Aorta (tissue), 5 donors: ENCODE data around the gene ANTXR1. TPM values are rescaled to one million over a fixed set of nuclear protein-coding genes. Genes with fewer than 3 reads are reported as not detected.

ENCODE experiments used
- ATAC-seq: fragments of 200-7000 bp; cut with Tn5 transposase; one replicate; pipeline ENCODE4 v1.9.1; 2022; ENCODE audit warnings: moderate library complexity; ENCODE audit not compliant: low FRiP score
- DNase-seq, 2 donors: peaks; one replicate each; pipeline ENCODE4 v3.0.0-alpha.2; 2020
- H3K27ac ChIP-seq, 2 donors: one replicate each; pipeline ENCODE4 v1.5.1; 2013; ENCODE audit warnings: low read length in 2 of 2, mild to moderate bottlenecking in 2 of 2, moderate library complexity in 2 of 2, control low read depth in 1 of 2, inconsistent platforms in 1 of 2, low read depth in 1 of 2
- H3K27me3 ChIP-seq, 2 donors: one replicate each; pipeline ENCODE4 v1.6.1; 2013; ENCODE audit warnings: control low read depth in 1 of 2, low read length in 1 of 2, mild to moderate bottlenecking in 1 of 2, moderate library complexity in 1 of 2; ENCODE audit not compliant: insufficient read depth in 2 of 2, control insufficient read depth in 1 of 2
- H3K36me3 ChIP-seq, 2 donors: one replicate each; pipeline ENCODE4 v1.6.1; 2013; ENCODE audit warnings: control low read depth in 1 of 2, low read length in 1 of 2, mild to moderate bottlenecking in 1 of 2; ENCODE audit not compliant: insufficient read depth in 2 of 2, control insufficient read depth in 1 of 2
- H3K4me1 ChIP-seq, 2 donors: one replicate each; pipeline ENCODE4 v1.6.1; 2013; ENCODE audit warnings: low read length in 2 of 2, control low read depth in 1 of 2, mild to moderate bottlenecking in 1 of 2, moderate library complexity in 1 of 2; ENCODE audit not compliant: insufficient read depth in 2 of 2, control insufficient read depth in 1 of 2
- H3K4me3 ChIP-seq, 2 donors: one replicate each; pipeline ENCODE4 v1.5.1; 2013; ENCODE audit warnings: low read length in 2 of 2, control low read depth in 1 of 2, mild to moderate bottlenecking in 1 of 2
- H3K9me3 ChIP-seq: one replicate; pipeline ENCODE4 v1.6.1; 2013; ENCODE audit warnings: mild to moderate bottlenecking, low read length; ENCODE audit not compliant: control insufficient read depth
- WGBS, 2 donors: extraction: QIAGEN DNeasy Blood & Tissue Kit; methylation state at CpG; one replicate each; pipeline ENCODE4 v1.1.7; 2013; 5-methylcytosine and 5-hydroxymethylcytosine counted together
- intact Hi-C, 2 donors: fragments of 100-400 bp; cut with DNase I; formaldehyde crosslinking; loops; one replicate each; pipeline versions ENCODE4 v1.14.2 to v1.15.0; 2022
- polyA plus RNA-seq, 2 donors: library from polyadenylated mRNA; stranded (reverse); fragments of 200-250 nt; gene quantifications; one replicate each; pipeline ENCODE4 v1.2.3, GENCODE V29; 2013
- total RNA-seq, 2 donors: library from RNA; stranded (reverse); fragmentation: NEBNext Ultra II Directional; extraction: Animal tissue kit (Norgen Biotek cat#: 25700); gene quantifications; one replicate each; pipeline ENCODE4 v1.2.1, GENCODE V29; 2021
- donor health status: healthy with polysubstance abuse.
- donor health status: Bipolar disorder and iron deficiency.
- donor health status: DM: no; HTN: no; CAD: no.
- donor health status: DM: no; HTN: no; CAD: no.
- donor health status: DM: yes; HTN: yes; CAD: no.

Gene ANTXR1
- total and polyA plus RNA-seq, 4 donors: 136 to 358 (median 160) TPM

DNA sequence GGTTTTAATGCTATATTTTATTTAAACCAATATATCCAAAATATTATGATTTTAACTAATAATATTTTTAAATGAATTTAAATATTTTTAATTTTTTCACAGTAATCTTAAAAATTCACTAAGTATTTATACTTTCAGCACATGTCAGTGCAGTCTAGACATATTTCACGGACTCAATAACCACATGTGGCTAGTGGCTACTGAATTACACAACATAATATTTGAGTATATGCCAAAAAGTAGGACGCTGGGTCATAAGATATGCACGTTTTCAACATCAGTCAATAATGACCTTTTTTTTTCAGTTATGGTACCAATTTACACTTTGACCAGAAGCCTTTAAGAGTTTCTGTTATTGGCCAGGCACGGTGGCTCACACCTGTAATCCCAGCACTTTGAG, 256.4 kb downstream of the ANTXR1 start:
- DNase-seq (no peak), ATAC-seq (no peak)
- WGBS, 2 donors: 82 to 84% methylated on average over 4 of the region's 4 CpGs
- H3K4me3 ChIP-seq: no peak overlapping the region
- intact Hi-C loops: no loop called here
- no peaks in the 10 kb centered on the region for H3K27me3 ChIP-seq
- H3K27ac ChIP-seq: no peak overlapping the region
- no peaks in the 10 kb centered on the region for H3K36me3 ChIP-seq
- H3K9me3 ChIP-seq: no peaks in the 10 kb centered on the region
- H3K4me1 ChIP-seq: peaks cover 0 to 3% of the 10 kb centered on the region in 2 donors

DNA sequence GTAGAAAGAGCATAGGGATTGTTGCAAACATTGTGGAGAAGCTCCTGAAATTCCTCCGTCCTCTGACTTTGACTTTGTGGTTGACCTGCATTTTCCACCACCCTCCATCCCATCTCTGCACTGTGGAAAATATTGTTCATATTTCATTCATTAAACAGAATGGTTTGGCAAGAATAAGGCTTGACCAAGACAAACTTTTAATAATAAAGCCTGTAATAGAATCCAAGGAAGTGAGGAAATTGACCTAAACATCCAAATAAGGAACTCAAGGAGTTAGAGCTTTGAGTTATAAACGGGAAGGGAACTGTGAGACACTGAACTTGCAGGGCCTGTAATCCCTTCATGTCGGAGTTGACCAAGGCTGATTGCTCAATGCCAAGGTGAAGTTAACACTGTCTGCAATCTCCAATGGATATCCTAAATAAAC, 258.9 kb downstream of the ANTXR1 start:
- ATAC-seq: peak; percentile 57
- H3K36me3 ChIP-seq: no peaks in the 10 kb centered on the region
- no peaks in the 10 kb centered on the region for H3K9me3 ChIP-seq
- no peak overlapping the region for H3K4me3 ChIP-seq
- intact Hi-C loops: no loop called here
- peaks cover 0 to 3% of the 10 kb centered on the region in 2 donors for H3K4me1 ChIP-seq
- no peaks in the 10 kb centered on the region for H3K27me3 ChIP-seq
- 2 to 6% methylated on average over 3 of the region's 3 CpGs for WGBS, 2 donors
- DNase-seq: no peak
- H3K27ac ChIP-seq: peak overlapping the region in 1 of 2 donors; percentile 62

DNA sequence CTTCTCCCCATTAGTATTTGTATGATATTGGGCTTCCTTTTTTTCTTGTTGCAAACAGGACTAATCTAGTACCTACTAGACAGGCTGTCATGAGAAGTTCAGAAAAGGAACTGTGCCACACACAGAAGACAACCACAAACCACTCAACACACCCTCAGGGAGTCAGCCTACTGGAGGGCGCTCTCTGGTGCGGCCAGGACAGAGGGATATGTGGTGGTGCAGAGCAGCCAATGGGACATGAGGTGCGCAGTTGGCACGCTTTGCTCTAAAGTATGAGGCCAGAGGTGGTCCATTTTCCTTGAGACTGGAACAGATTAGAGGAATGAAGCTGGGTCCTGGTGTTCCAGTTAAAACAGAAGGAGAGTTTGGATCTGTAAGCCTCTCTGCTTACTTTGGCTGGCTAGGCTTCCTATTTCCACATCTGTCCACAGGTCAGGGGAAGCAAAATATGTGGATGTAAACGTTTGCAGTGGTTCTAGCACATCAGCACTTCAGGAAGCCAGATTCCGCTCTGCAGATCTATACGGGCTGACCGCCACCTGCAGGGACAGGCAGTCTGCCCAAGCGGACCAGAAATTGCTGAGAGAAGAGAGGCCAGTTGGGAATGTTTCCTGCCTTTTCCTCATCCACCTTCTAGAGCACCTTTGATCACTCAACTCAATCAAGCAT, 260.0 kb downstream of the ANTXR1 start:
- Histone ChIP-seq H3K9me3 (no peaks in the 10 kb centered on the region), H3K4me1 (peaks cover 0 to 3% of the 10 kb centered on the region in 2 donors), H3K27me3 (no peaks in the 10 kb centered on the region), H3K36me3 (no peaks in the 10 kb centered on the region), H3K4me3 (no peak overlapping the region), H3K27ac (no peak overlapping the region)
- DNase-seq (peak in 1 of 2 donors; percentile 66), ATAC-seq (peak; percentile 38)
- WGBS, 2 donors: 70 to 71% methylated on average over 9 of the region's 9 CpGs
- intact Hi-C loops: no loop called here

DNA sequence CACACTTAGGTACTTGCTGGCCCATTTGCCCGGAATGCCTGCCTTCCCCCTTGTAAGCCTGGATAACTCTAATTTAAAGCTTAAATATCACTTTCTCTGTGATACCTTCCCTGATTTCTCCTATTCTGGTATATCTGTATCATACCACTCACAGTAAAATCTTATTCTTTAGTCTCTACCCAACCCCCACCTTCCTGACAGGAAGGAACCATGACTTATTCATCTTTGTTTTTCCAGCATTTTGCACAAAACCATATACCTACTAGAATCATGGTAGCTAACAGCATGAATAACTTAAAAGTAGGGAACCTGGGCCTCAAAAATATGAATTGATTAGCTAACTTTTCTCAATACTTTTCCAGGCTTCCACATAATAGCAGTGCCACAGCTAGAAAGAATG, 262.5 kb downstream of the ANTXR1 start:
- H3K36me3 ChIP-seq: no peaks in the 10 kb centered on the region
- H3K27ac ChIP-seq: no peak overlapping the region
- no peak overlapping the region for H3K4me3 ChIP-seq
- intact Hi-C loops: no loop called here
- ATAC-seq: no peak
- DNase-seq: no peak
- H3K4me1 ChIP-seq: peaks cover 0 to 3% of the 10 kb centered on the region in 2 donors
- no peaks in the 10 kb centered on the region for H3K27me3 ChIP-seq
- WGBS, 2 donors: 96% methylated on average over 1 of the region's 1 CpG
- H3K9me3 ChIP-seq: no peaks in the 10 kb centered on the region

DNA sequence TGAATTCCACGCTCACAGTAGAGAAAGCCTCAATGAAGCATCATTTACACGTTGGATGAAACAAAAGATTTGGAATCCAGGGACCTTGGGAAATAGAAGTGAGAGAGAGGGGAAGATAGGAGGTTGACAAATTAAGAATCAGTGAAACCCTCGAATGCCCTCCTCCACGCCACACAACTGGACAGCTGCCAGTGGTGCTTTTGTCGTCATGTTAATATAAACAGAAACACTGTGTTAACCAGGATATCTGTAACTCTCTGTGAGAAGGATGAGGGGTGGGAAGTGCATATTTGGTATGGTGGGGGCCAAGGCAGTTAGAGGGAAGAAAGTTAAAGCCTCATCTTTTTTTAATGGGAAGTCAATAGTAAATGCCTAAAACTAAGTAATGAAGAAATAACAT, 265.4 kb downstream of the ANTXR1 start:
- ATAC-seq: no peak
- 61 to 68% methylated on average over 5 of the region's 5 CpGs for WGBS, 2 donors

DNA sequence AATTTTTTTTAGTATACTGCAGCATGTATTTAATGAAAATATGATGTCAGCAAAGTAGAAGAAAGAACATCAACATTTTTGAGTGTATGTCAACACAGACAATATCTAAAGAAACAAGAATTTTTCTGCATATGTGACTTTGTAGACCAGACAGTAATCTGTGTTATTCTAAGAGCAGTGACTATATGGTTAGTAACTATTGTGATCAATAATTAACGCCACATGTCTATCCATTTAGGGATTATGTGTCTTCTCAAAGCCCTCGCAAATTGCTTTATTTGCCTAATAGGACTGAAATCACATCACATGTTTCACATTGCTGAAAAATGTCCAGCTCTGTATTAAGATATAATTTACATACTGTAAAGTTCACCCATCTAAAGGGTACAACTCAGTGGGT, 266.2 kb downstream of the ANTXR1 start:
- no peaks in the 10 kb centered on the region for H3K9me3 ChIP-seq
- ATAC-seq: no peak
- 92 to 95% methylated on average over 2 of the region's 2 CpGs for WGBS, 2 donors
- no peak overlapping the region for H3K27ac ChIP-seq
- DNase-seq: no peak
- no peaks in the 10 kb centered on the region for H3K4me1 ChIP-seq
- no peaks in the 10 kb centered on the region for H3K27me3 ChIP-seq
- no peak overlapping the region for H3K4me3 ChIP-seq
- intact Hi-C loops: no loop called here
- H3K36me3 ChIP-seq: no peaks in the 10 kb centered on the region

More for the DNA sequence above, 265.4 kb downstream of the ANTXR1 start:
- Histone ChIP-seq H3K9me3 (no peaks in the 10 kb centered on the region), H3K27me3 (no peaks in the 10 kb centered on the region), H3K27ac (no peak overlapping the region), H3K4me1 (no peaks in the 10 kb centered on the region), H3K36me3 (no peaks in the 10 kb centered on the region), H3K4me3 (no peak overlapping the region)
- DNase-seq: no peak
- intact Hi-C loops: no loop called here

DNA sequence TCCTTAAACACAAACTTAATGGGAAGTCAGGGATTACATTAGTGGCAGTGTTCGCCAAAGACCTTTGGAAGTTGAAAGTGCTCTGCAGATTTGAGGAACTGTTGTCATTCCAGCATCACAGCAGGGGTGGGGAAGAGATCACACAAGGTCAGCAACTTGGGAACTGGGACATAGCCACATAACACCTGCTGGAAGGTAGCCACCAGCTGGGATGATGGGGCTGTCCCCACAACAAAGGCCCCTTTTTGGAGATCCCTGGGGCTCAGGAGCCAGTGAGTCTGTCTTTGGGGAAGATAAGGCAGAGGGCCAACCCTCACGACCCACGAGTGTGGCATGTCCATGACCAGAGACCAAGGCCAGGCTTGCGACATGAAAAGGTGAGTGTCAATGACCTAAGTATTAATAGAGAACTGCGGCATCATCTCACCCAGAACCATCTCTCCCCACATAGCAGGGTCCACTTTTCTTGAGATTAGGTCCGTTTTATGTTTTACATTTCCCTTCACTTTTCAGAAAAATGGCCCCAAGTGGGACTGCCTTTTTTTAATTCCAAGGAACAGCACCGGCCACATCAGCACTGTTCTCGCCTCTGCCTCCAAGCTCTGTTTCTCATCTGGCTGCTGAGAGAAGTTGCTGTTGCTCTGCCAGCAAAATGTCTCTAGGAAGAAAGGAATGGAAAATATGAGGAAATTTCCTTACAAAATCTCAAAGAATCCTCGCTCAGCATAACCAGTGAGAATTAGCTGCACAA, 267.1 kb downstream of the ANTXR1 start:
- Histone ChIP-seq H3K9me3 (no peaks in the 10 kb centered on the region), H3K4me3 (no peak overlapping the region), H3K36me3 (no peaks in the 10 kb centered on the region), H3K27me3 (no peaks in the 10 kb centered on the region), H3K27ac (no peak overlapping the region), H3K4me1 (no peaks in the 10 kb centered on the region)
- DNase-seq: no peak
- intact Hi-C loops: no loop called here
- no peak for ATAC-seq
- WGBS, 2 donors: 71 to 75% methylated on average over 9 of the region's 9 CpGs

DNA sequence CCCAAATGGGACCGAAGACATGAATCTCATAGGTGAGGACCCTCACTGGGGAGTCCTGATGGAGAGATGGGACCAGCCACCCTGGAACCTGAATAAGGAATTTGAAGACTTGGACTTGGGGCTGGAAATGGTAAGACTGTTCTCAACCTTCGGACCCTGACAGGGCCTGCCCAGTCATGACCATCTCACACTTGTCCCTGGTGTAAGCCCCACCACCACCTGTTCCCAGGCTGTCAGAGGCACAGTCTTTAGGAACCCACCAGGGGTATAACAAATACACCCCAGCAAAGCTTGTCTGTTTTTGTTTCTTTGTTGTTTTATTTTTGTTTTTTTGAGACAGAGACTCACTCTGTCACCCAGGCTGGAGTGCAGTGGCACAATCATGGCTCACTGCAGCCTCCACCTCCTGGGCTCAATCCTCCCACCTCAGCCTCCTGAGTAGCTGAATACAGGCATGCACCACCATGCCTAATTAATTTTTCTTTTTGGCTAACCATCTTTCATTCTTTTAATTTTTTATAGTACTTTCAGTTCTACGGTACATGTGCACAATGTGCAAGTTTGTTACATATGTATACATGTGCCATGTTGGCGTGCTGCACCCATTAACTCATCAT, 267.9 kb downstream of the ANTXR1 start:
- H3K4me3 ChIP-seq: no peak overlapping the region
- H3K27me3 ChIP-seq: no peaks in the 10 kb centered on the region
- no peaks in the 10 kb centered on the region for H3K36me3 ChIP-seq
- intact Hi-C loops: no loop called here
- DNase-seq (no peak), ATAC-seq (no peak)
- H3K4me1 ChIP-seq: no peaks in the 10 kb centered on the region
- WGBS, 2 donors: 94 to 98% methylated on average over 4 of the region's 4 CpGs
- H3K27ac ChIP-seq: no peak overlapping the region
- H3K9me3 ChIP-seq: no peaks in the 10 kb centered on the region
